OCI-LY1 (cell line): ENCODE data around the gene RBKS.

ENCODE experiments used
- H2AFZ ChIP-seq: fragments of 200-600 bp; sonication (generic), shearing (Covaris generic); 2 replicates; pipeline ENCODE4 v1.6.0; 2014; ENCODE audit warnings: antibody characterized with exemption, mild to moderate bottlenecking, low read length
- H3F3A ChIP-seq: fragments of 200-600 bp; sonication (generic), shearing (Covaris generic); 2 replicates; pipeline ENCODE4 v1.6.0; 2014; ENCODE audit warnings: mild to moderate bottlenecking, antibody characterized with exemption, low read length, moderate library complexity; ENCODE audit not compliant: insufficient read depth
- H3K27ac ChIP-seq: fragments of 200-600 bp; sonication (generic); 2 replicates; pipeline ENCODE4 v1.5.1; 2014; ENCODE audit warnings: low read length, mixed run types, mild to moderate bottlenecking, low read depth; ENCODE audit not compliant: poor library complexity, severe bottlenecking
- H3K27me3 ChIP-seq: fragments of 200-600 bp; sonication (generic); 2 replicates; pipeline ENCODE4 v1.6.0; 2014; ENCODE audit warnings: antibody characterized with exemption, mild to moderate bottlenecking, low read length, moderate library complexity; ENCODE audit not compliant: insufficient read depth
- H3K36me3 ChIP-seq: fragments of 200-600 bp; sonication (generic); 2 replicates; pipeline ENCODE4 v1.6.1; 2014; ENCODE audit warnings: mild to moderate bottlenecking, antibody characterized with exemption, low read length, moderate library complexity, mixed read lengths; ENCODE audit not compliant: insufficient read depth
- H3K4me1 ChIP-seq: fragments of 200-600 bp; sonication (generic); 2 replicates; pipeline ENCODE4 v1.5.1; 2014; ENCODE audit warnings: mild to moderate bottlenecking, low read length, moderate library complexity; ENCODE audit not compliant: insufficient read depth, severe bottlenecking
- H3K4me2 ChIP-seq: fragments of 200-600 bp; sonication (generic), shearing (Covaris generic); 2 replicates; pipeline ENCODE4 v1.6.1; 2014; ENCODE audit warnings: low read length
- H3K4me3 ChIP-seq: fragments of 200-600 bp; sonication (generic); 2 replicates; pipeline ENCODE4 v1.5.1; 2014; ENCODE audit warnings: low read length, low read depth, mild to moderate bottlenecking, mixed read lengths; ENCODE audit not compliant: poor library complexity, severe bottlenecking
- H3K79me2 ChIP-seq: fragments of 200-600 bp; shearing (Covaris generic); 2 replicates; pipeline ENCODE4 v1.6.1; 2016; ENCODE audit warnings: mixed run types, low read length, mixed read lengths; ENCODE audit not compliant: insufficient read depth
- H3K9ac ChIP-seq: fragments of 200-600 bp; sonication (generic), shearing (Covaris generic); 2 replicates; pipeline ENCODE4 v1.6.1; 2014; ENCODE audit warnings: mild to moderate bottlenecking, low read length, mixed read lengths
- H3K9me2 ChIP-seq: fragments of 200-600 bp; sonication (generic), shearing (Covaris generic); 2 replicates; pipeline ENCODE4 v1.6.1; 2014; ENCODE audit warnings: low read depth, mild to moderate bottlenecking, low read length, mixed read lengths
- H3K9me3 ChIP-seq: fragments of 200-600 bp; shearing (Covaris generic); 2 replicates; pipeline ENCODE4 v1.6.1; 2014; ENCODE audit warnings: low read length, mixed read lengths
- H4K20me1 ChIP-seq: fragments of 200-600 bp; sonication (generic), shearing (Covaris generic); 2 replicates; pipeline ENCODE4 v1.6.0; 2016; ENCODE audit warnings: mild to moderate bottlenecking, low read length; ENCODE audit not compliant: insufficient read depth
- CTCF ChIP-seq: fragments of 200-600 bp; sonication (generic), shearing (Covaris generic); IDR thresholded peaks from 2 replicates; pipeline ENCODE4 v1.5.1; 2017; ENCODE audit warnings: mild to moderate bottlenecking, antibody characterized with exemption, low read length, moderate library complexity, mixed read lengths
- EZH2 ChIP-seq: fragments of 200-600 bp; sonication (generic), shearing (Covaris generic); IDR thresholded peaks from 2 replicates; pipeline ENCODE4 v1.8.0; 2017; ENCODE audit warnings: borderline replicate concordance, mixed run types, mild to moderate bottlenecking, antibody characterized with exemption, low read length, moderate library complexity, mixed read lengths

Gene RBKS

GRCh38 chr2:27842894-27843293, 47.3 kb downstream of the RBKS start:
- H3K9me2 ChIP-seq = no peaks in the 10 kb centered on the region
- no peak overlapping the region for H2AFZ ChIP-seq
- no peak overlapping the region for H3K4me3 ChIP-seq
- no peaks in the 10 kb centered on the region for H3K4me1 ChIP-seq
- no peaks in the 10 kb centered on the region for H3K9me3 ChIP-seq
- H3K4me2 ChIP-seq = no peak overlapping the region
- H3F3A ChIP-seq = no peaks in the 10 kb centered on the region
- H3K9ac ChIP-seq = no peak overlapping the region
- no peak overlapping the region for H3K27ac ChIP-seq
- no peaks in the 10 kb centered on the region for H3K79me2 ChIP-seq
- no peaks in the 10 kb centered on the region for H4K20me1 ChIP-seq
- H3K27me3 ChIP-seq = no peaks in the 10 kb centered on the region
- H3K36me3 ChIP-seq = no peaks in the 10 kb centered on the region
- no peak for TF ChIP-seq EZH2
- TF ChIP-seq CTCF = no peak

GRCh38 chr2:27839022-27839618, 51.1 kb downstream of the RBKS start:
- no peaks in the 10 kb centered on the region for H3K27me3 ChIP-seq
- no peak overlapping the region for H3K9ac ChIP-seq
- H3K4me2 ChIP-seq = no peak overlapping the region
- no peak for TF ChIP-seq CTCF
- TF ChIP-seq EZH2 = no peak
- H2AFZ ChIP-seq = no peak overlapping the region
- no peaks in the 10 kb centered on the region for H3K9me2 ChIP-seq
- H3F3A ChIP-seq = no peaks in the 10 kb centered on the region
- H3K9me3 ChIP-seq = no peaks in the 10 kb centered on the region
- H4K20me1 ChIP-seq = no peaks in the 10 kb centered on the region
- no peaks in the 10 kb centered on the region for H3K4me1 ChIP-seq
- H3K4me3 ChIP-seq = no peak overlapping the region
- no peak overlapping the region for H3K27ac ChIP-seq
- no peaks in the 10 kb centered on the region for H3K79me2 ChIP-seq
- H3K36me3 ChIP-seq = no peaks in the 10 kb centered on the region

- Histone ChIP-seq H3F3A (no peaks in the 10 kb centered on the region), H3K27me3 (no peaks in the 10 kb centered on the region), H3K9me3 (no peaks in the 10 kb centered on the region), H3K4me2 (no peak overlapping the region), H3K4me1 (no peaks in the 10 kb centered on the region), H2AFZ (no peak overlapping the region), H3K4me3 (no peak overlapping the region), H3K79me2 (no peaks in the 10 kb centered on the region), H4K20me1 (no peaks in the 10 kb centered on the region), H3K27ac (no peak overlapping the region), H3K9ac (no peak overlapping the region), H3K9me2 (no peaks in the 10 kb centered on the region), H3K36me3 (no peaks in the 10 kb centered on the region)
- TF ChIP-seq CTCF = no peak
- TF ChIP-seq EZH2 = no peak
Measured at GRCh38 chr2:27838502-27838901, 51.7 kb downstream of the RBKS start.
